GM21447 (cell line): ENCODE measurements around the gene KRTAP4-9.
"Not testable (repeated sequence)": the region's sequence is repeated elsewhere in the genome, so short reads cannot be mapped to it uniquely, and the experiment has no call there.

Experiments
- ATAC-seq: cut with Tn5 transposase; IDR thresholded peaks from one replicate; pipeline ENCODE4 v1.9.1; 2021; ENCODE audit not compliant: unreplicated experiment

Gene KRTAP4-9

DNA sequence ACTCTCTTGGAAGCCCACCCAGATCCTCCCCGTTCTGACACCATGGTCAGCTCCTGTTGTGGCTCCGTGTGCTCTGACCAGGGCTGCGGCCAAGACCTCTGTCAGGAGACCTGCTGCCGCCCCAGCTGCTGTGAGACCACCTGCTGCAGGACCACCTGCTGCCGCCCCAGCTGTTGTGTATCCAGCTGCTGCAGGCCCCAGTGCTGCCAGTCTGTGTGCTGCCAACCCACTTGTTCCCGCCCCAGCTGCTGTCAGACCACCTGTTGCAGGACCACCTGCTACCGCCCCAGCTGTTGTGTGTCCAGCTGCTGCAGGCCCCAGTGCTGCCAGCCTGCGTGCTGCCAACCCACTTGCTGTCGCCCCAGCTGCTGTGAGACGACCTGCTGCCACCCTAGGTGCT is at the start of gene KRTAP4-9:
KRTAP4-9 (plus strand) TSS at position 43 of the 400 bp plus-strand sequence; CDS start at position 43, 0 bp downstream.
- not testable (repeated sequence) for ATAC-seq

DNA sequence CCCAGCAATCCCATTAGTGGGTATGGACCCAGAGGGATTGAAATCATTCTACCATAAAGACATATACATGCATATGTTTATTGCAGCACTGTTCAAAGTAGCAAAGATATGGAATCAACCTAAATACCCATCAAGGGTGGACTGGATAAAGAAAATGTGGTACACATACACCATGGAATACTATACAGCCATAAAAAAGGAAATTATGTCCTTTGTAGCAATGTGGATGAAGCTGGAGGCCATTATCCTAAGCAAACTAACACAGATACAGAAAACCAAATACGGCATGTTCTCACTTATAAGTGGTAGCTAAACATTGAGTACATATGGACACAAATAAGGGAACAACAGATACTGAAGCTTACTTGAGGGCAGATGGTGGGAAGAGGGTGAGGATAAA is 47.6 kb upstream of the KRTAP4-9 start:
- no peak for ATAC-seq

DNA sequence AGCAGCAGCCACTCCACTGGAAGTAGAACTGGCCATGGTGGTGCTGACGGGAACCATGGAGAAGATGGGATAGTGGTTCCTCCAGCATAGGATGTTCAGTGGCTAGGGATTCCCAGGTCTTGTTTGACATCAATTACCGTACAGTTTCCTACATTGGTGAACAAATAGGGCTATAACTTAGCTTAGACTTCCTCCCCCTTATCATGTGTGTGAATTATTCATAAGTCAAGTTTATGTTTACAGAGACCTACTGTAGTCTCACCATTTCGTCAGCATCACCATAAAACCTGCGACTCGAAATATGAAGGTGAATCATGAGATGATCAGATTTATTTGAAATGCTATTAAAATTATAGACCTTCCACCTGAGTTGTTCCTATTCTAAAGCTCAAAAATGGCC is 46.4 kb upstream of the KRTAP4-9 start:
- no peak for ATAC-seq

DNA sequence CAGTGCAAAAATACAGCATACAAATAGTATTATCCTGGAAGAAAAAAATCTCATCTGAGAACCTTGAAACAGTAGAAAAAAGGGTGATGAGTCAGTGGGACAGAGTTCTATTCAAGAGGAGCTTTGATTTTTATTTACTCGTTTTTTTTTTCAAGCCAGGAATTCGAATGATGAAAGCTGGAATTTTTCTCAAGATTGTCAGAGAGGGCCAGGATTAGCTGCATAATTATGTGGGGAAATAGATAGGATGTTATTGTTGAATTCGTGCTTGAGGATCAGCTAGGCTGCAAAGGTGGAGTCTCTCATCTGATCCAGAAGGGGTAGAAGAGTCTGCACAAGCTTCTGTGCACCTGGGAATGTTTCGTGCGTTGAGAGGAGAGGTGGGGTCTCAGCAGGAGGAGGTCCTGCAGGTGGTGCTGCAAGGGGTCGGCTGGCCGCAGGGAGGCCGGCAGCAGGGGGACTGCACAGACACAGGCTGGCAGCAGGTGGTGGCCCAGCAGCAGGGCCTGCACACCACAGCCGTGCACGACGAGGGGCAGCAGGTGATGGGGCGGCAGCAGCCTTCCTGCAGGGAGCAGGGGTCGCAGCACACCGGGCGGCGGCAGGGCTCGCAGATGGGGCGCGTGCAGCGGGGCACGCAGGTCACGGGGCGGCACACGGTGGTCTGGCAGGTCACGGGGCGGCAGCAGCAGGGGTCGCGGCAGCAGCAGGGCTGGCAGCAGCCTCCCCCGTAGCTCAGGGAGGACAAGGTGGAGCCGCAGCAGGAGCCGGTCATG is 45.7 kb upstream of the KRTAP4-9 start:
- ATAC-seq: not testable (repeated sequence)

DNA sequence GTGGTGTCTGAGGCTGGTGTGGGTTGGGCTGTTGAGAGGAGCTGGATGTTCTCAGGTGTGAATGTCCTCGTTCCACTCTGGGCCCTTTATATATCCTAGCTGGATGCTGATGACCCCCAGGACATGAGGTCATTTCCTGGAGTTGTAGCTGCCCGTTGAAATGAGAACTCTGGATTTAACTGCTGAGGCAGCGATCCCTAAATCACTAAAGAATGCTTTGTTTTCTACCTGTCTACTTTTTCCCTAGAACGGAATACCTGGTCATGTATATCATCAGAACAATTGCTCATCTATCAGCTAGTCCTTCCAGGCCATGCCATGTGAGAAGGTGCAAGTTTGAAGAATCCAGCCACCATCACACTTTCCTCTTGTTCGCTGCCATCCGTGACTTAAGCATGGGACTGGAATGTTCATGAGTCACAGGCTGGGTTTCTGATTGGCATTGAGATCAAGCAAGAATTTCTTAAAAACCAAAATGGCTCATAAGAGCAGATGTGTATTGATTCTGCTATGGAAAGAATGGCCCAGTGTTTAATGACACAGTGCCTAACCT is 45.1 kb upstream of the KRTAP4-9 start, which contains the start of gene KRTAP2-3:
KRTAP2-3 (minus strand) TSS at position 63 of the 553 bp plus-strand sequence. CDS start 64 bp downstream, outside the sequence.
- no peak for ATAC-seq

DNA sequence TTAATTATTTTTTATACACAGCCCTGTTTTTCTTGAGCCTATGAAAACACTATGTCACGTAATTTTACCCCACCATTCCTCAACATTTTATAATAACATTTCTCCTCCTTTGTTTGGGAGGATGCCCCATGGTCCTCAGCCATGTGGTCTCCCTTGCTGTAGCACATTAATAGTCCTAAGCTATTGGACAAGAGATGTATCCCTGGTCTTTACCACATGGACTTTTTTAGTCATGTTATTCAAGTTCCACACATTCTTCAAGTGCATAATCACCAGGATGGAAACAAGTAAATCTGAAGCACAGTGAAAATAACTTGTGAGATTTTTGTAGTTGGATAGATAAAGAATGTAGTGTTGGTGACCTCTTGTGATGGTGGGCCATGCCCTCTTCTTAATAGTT is 43.2 kb upstream of the KRTAP4-9 start:
- ATAC-seq: no peak

DNA sequence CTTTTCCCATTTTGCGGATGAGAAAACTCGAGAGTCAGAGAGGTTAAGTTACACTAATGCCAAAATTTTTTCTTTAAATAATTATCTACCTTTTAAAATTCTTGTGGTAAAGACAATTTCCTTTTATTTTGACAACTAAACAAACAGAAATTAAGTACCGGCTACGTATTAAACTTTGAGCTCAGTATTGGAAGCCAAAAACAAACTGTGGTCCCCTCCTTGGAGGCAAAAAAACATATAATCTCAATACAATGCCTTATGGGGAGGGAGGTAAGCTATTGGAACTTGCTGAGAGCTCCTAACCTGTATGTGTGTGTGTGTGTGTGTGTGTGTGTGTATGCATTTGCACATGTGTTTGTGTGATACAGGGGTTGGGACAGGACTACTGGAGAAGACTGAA is 41.7 kb upstream of the KRTAP4-9 start:
- ATAC-seq: no peak

DNA sequence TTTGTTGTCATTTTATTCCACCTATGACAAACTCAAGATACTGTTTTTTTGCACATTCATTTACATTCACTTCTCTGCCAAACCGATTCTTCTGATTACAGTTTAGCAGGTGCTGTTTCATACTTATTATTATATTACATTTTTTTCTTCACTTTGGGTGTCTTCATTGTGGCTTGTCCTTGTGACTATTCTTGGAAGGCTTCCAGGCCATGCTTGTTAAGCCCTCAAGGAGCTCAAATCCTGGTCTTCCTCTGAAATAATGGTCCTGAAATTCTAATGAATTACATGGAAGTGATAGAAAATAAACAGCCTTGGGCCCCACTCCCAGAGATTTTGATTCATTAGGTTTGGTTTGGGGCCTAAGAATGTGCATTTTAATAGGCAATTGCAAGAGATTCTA is 40.9 kb upstream of the KRTAP4-9 start:
- ATAC-seq: no peak

DNA sequence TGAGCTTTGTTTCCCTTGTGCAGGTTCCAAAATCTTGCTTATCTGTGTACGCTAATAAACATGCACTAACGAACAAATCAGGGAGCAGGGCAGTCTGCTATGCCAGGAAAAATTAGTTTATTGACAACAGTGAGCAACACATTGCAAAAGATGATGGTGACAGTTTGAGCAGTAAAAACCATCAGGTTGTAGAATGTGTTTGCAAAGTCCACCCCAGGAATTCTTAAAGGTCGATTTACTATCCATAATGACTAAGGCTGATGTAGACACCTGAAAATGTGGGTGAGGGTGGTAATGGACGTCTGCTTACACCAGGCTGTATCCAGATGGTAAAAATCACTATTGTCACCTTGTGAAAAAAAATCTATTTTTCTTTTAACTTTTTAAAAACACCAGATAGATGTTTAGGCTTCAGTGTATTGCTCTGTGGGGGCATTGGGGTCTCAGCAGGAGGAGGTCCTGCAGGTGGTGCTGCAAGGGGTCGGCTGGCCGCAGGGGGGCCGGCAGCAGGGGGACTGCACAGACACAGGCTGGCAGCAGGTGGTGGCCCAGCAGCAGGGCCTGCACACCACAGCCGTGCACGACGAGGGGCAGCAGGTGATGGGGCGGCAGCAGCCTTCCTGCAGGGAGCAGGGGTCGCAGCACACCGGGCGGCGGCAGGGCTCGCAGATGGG is 40.0 kb upstream of the KRTAP4-9 start:
- ATAC-seq: not testable (repeated sequence)

DNA sequence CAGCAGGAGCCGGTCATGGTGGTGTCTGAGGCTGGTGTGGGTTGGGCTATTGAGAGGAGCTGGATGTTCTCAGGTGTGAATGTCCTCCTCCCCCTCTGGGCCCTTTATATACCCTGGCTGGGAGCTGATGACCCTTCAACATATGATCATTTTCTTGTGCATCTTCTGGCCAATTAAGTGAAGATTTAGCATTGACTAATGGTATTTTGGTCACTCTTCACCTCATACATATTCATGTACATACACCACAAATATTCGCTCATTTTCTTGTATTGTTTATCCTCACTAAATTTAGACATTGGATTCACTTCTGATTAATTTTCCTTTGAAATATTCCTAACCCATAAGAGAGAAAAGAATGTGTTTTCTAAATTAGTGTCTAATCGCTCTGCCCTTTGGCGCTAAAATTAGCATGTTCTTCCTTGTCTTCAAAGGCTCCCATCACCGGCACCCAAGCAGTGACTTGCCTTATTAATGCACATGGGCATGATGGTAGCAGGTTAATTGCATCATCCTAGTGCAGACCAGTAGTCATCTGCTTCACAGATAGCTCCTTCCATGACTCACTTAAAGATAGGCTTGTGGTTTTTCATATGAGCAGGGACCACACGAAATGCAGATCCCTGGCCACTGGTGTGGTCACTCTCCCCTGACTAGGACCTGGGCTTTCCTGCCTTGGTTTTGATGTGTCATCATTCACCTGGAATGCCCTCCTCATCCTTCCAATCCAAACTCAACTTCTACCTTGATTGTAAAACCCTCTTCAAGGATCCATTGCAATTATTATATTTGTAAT is 39.2 kb upstream of the KRTAP4-9 start, which contains the start of gene KRTAP2-4:
KRTAP2-4 (minus strand) TSS at position 51 of the 796 bp plus-strand sequence; CDS start at position 17, 34 bp downstream.
- ATAC-seq: no peak

DNA sequence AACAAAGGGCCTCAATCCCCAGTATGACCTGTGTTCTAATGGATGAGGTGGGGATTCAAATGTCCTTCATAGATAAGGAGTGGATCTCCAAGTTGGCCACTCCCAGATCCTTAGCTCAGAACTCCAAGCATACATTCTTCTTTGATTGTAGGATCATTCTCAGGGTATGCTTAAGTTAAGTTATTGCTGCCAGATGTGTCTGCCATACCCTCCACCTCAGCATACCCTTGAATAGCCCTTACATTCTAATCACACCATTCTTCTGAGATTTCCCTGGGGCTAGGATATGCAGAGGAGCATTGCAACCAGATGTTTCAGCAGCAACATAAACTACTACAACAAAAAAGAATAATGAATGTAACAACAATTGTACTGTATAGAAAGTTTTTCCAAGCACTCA is 37.9 kb upstream of the KRTAP4-9 start:
- ATAC-seq: no peak

DNA sequence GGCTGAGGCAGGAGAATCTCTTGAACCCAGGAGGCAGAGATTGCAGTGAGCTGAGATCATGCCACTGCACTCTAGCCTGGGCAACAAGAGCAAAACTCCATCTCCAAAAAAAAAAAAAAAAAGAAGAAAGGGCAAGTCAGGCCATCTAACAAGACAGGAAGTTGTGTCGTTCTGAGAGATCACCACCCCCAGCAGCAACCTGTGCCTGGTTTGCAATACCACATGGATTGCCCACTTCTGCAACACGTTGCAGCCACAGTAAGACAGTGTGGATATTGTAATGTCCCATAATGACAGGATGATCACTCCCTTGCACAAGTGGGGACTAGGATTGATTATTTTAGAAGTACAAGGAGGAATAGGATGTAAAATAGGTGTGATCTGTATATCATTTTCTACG is 36.2 kb upstream of the KRTAP4-9 start:
- ATAC-seq: no peak

DNA sequence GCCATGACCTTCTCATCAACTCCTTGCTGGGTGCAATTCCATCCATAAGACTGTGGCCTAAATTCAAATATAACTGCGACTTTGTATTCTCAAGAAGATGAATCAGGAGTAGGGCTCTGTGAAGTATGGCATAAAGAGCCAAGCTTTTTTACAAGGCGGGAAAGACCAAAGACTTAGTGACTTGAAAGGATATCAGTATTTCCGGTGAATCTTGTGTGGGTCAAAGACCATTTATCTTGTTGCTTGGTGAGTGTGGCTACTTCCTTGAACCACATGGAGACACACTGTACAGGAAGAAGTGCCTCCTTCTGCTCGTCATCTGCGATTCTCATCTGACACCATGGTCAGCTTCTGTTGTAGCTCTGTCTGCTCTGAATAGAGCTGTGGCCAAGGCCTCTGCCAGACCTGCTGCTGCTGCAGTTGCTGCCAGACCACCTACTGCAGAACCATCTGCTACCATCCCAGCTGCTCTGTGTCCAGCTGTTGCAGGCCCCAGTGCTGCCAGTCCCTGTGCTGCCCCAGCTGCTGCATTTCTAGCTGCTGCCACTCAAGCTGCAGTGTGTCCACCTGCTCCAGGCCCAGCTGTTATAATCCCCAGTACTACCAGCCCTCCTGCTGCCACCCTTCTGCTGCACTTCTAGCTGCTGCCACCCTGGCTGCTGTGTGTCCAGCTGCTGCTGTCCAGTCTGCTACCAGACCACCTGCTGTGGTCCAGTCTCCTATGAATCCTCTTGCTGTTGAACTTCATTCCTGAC is 33.4 kb upstream of the KRTAP4-9 start:
- no peak for ATAC-seq

DNA sequence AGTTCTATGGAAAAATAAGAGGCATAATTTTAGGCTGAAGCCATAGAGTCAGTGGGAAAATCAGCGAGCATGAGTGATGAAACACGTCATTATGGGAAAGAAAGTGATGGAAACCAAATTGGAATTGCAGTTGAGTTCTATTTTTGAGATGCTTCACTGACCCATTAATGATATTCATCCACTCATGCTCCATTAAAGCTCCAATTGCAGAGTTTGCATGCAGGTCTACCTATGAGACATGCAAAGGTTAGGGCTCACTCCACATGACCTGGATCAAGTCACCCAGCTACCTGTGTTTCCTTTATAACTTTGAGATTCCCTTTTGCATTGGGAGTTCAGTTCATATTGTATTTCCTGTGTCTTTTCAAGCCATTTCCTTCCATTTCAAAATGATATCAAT is 31.5 kb upstream of the KRTAP4-9 start:
- no peak for ATAC-seq

DNA sequence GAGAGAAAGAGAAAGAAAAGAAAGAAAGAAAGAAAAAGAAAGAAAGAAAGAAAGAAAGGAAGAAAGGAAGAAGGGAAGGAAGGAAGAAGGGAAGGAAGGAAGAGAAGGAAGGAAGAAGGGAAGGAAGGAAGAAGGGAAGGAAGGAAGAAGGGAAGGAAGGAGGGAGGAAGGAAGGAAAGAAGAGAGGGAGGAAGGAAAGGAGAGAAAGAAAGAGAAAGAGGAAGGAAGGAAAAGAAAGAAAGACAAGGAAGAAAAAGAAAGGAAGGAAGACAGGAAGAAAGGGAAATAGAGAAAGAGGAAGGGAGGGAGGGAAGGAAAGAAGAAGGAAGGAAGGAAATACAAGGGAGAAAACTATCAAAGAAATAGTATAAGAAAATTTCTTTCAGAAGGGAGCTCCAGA is 28.4 kb upstream of the KRTAP4-9 start:
- ATAC-seq: no peak

DNA sequence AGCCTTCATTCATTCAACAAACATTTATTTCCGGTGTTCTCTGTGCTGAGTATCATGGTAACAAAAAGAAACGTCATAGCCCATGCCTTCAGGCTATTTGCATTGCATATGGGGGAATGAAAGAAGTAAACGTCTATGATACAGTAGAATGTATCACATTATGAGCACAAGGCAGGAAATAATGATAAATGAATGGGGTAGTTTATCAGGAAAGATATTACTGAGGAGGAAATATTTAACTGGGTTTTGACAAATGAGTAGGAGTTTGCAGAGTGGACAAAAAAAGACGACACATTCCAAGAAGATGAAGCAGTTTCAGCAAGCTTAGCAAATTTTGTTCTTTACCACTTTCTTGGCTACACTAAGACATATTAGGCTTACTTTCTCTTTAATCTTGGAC is 22.6 kb upstream of the KRTAP4-9 start:
- ATAC-seq: no peak

DNA sequence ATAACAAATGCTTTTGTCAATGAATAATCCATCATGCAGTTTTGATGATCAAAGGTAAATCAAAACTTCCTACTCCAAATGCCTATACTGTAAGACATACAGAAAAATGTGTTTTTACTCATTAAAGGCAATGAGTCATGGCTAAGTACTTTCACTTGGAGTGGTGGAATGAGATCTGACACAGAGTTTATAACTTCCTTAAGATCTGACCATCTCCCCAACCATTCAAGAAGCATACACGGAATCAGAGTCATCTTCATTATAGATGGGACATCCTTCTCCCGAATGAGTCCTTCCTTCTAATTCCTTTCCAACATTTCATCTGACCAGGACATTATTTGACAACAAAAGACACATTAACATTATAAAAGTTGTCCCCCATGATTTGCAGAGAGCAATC is 21.8 kb upstream of the KRTAP4-9 start:
- ATAC-seq: not testable (repeated sequence)

DNA sequence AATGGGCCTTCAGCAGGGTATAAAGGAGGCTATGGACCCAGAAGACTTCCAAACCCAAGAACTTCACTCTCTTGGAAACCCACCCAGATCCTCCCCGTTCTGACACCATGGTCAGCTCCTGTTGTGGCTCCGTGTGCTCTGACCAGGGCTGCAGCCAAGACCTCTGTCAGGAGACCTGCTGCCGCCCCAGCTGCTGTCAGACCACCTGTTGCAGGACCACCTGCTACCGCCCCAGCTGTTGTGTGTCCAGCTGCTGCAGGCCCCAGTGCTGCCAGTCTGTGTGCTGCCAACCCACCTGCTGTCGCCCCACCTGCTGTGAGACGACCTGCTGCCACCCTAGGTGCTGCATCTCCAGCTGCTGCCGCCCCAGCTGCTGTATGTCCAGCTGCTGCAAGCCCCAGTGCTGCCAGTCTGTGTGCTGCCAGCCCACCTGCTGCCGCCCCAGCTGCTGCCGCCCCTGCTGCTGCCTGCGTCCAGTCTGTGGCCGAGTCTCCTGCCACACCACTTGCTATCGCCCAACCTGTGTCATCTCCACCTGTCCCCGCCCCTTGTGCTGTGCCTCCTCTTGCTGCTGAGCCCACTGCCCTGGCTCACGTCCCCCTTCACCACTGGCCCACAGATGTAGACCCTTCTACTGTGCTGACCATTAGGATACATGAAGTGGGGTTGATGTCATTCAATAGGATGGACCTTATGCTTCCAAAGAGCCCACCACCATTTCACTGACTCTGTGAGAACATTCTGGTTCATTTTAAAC is 20.9 kb upstream of the KRTAP4-9 start, which contains the start of gene KRTAP4-7:
KRTAP4-7 (plus strand) TSS at position 51 of the 757 bp plus-strand sequence; CDS start at position 108, 57 bp downstream.
- ATAC-seq: not testable (repeated sequence)

DNA sequence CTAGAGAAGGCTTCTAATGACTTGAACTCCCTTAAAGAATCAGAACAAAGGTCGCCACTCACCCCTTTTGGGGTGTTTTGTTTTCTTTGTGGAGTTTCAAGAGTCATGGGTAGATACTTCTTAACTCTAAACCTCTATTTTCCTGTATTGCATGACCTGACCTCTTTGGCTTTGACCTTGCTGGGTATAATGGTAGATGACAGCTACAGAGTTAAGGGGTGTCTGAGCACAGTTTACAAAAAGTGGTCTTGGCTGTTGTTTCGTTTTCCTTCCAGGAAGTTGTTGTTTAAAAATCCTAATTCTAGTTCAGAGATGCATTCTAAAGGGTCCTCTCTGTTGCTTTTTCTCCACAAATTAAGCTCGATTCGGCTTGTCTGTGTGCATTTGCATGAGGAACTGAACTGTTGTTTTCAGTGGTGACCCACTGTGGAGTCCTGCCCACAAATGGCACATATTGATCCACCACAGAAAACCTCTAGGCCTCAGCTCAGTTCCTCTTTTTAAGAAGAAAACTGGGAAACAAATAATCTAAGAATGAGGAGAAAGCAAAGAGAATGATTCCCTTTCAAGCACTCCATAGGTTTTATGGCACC is 16.3 kb upstream of the KRTAP4-9 start:
- ATAC-seq: not testable (repeated sequence)
